ENCODE measurements around the gene DHRS4L2.
"Not testable (repeated sequence)": the region's sequence is repeated elsewhere in the genome, so short reads cannot be mapped to it uniquely, and the experiment has no call there.

The DHRS4L2 gene

DNA sequence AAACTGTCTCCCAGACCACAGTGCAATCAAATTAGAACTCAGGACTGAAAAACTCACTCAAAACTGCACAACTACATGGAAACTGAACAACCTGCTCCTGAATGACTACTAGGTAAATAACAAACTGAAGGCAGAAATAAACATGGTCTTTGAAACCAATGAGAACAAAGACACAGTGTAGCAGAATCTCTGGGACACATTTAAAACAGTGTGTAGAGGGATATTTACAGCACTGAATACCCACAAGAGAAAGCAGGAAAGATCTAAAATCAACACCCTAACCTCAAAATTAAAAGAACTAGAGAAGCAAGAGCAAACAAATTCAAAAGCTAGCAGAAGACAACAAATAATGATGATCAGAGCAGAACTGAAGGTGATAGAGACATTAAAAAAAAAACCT lies 14.7 kb upstream of the DHRS4L2 start:
- not testable (repeated sequence) for DNase-seq

DNA sequence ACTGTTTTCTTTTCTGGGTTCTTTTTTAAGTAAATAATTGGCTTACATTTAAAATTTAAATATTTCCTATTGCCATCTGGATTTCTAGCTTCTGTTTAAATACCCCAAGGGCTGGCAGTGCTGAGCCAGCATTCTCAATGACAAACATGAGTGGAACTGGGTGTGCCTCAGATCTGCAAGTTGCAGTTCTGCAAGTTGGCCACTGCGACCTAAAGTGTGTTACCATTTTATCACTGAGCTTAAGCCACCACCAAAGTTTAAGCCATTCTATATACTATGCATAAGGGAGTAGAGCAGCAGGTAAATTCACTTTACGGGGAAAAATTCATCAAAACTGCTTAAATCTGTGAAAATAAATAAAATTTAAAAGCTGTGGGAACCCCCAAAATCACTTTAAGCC lies 11.5 kb upstream of the DHRS4L2 start:
- DNase-seq: peak; percentile 53

DNA sequence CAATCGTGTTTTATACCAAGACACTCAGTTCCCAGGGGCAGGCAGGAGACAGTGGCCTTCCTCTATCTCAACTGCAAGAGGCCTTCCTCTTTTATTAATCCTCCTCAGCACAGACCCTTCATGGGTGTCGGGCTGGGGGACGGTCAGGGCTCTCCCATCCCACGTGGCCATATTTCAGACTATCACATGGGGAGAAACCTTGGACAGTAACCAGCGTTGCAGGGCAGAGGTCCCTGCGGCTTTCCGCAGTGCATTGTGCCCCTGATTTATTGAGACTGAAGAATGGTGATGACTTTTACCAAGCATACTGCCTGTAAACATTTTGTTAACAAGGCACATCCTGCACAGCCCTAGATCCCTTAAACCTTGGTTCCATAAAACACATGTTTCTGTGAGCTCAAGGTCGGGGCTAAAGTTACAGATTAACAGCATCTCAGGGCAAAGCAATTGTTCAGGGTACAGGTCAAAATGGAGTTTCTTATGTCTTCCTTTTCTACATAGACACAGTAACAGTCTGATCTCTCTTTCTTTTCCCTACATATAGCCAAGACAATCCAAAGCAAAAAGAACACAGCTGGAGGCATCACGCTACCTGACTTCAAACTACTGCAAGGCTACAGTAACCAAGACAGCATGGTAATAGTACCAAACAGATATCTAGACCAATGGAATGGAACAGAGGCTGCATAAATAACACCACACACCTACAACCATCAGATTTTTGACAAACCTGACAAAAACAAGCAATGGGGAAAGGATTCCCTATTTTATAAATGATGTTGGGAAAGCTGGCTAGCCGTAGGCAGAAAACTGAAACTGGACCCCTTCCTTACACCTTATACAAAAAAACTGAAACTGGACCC lies 6.5 kb upstream of the DHRS4L2 start:
- DNase-seq: not testable (repeated sequence)

DNA sequence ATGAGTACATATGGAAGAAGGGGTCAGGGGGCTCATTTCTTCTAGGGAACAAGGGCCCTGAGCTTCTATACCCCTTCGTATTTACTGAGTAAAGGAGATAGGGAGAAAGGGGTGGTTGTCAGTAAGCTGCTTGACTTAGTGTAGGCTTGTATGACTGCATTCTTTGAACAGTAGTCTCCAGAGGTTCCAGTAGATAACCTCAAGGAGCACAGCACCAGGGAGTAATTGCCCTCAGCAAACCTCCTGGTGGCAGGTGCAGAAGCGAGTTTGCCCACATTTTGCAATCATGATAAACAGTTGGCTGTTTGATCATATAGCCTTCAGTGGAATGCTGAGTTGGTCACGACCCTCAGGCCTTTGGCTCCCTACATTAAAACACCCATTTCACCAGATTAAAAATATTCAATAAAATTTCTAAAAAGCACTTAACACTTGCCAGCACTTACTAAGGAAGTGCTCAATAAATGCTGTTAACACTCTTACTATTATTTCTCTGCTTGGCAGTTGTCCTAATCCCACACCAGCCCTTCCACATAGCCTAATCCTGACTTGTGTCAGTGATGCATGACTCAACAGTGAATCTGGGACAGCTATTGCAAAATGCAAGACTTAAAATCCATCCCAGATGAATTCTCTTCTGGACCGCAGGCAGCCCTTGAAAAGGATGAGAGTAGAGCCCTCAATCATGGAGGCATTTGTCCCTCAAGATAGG lies 3.7 kb upstream of the DHRS4L2 start:
- DNase-seq: no peak

DNA sequence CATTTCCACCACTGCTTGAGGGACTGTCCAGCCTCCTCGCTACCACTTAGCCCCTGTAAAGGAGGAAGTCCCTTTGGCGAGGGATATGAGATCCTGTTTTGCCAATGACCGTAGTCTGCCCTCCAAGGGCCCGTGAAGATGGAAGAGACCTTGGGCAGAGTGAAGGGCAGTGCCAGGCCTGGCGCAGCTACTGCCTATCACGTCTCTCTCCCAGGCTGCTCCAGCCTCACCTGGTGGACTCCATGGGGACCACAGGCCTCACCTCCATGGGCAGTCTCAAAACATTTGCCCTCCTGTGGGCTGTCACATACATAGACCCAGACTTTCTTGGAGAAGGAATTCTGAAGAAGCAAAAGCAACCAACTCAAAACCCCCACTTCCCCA lies 514 bp upstream of the DHRS4L2 start:
- not testable (repeated sequence) for DNase-seq

DNA sequence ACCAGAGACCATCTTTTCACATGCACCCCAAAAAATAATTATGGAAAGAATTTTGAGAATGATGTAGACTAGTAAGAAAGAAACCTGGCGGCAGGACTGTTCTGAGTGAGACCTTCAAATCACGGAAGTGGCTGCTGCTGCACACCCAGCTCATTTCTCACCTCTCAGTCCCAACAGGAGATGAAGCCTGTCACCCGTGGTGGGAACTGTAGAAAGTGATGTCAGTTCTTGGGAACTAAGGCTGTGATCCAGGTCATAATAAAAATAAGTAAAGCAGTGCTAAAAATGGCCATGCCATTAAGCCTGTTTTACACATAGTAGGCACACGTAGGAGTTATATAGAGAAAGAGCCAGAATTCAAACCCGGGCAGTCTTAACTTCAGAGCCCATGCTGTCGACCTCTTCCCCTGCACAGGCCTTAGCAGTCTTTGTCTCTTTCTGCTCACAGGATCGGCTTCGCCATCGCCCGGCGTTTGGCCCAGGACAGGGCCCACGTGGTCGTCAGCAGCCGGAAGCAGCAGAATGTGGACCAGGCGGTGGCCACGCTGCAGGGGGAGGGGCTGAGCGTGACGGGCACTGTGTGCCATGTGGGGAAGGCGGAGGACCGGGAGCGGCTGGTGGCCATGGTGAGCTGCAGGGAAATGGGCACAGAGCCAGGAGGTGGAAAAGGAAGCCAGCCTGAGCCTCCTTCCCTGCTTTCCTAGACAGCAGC lies 1.2 kb downstream of the DHRS4L2 start:
- DNase-seq: not testable (repeated sequence)

DNA sequence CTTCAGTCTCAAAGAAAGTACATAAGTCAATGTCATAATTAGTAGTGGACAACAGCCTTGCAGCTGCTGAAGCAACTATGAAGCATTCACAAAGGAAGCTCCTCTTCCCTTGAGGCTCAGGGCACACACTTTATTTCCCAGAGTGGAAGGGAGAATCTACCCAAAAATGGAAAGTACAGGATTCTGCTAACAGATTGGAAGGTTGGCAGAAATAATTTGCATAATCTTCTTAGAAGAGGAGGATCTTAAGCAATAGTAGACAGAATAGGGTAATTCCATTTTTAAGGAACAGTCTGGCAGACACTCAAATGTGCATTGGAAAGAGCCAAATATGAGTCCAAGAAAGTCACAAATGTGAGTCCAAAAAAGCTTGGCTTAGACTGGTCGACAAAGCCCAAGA lies 2.2 kb downstream of the DHRS4L2 start:
- DNase-seq: not testable (repeated sequence)

DNA sequence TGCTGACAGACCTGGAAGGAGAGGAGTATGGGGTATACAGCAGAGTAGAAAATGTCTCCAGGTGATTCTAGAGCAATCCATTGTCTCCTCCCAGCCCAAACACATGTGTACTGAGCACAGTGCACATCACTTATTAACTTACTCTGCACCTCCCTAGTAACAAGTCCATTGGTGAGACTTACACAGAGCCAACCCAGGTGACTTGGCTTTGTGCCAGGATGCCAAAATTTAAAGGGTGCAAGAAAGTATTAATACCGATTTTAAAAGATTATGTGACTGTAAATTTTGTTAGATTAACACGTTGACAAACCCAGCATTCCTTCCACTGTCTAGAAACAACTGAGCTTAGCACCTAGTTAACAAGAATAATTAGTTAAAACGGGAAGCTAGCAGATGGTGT lies 4.3 kb downstream of the DHRS4L2 start:
- DNase-seq: not testable (repeated sequence)

DNA sequence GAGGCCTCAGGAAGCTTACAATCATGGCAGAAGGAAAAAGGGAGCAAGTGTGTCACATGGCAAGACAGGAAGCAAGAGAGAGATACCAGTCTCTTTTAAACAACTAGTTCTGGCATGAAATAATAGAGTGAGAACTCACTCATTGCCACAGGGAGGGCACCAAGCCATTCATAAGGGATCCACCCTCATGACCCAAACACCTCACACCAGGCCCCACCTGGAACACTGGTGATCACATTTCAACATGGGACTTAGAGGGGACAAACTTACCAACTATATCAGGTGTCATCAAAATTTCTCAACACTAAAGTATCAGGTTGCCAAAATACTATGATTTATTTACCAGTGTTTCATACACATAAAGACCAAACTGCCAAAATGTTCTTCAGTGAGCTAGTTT lies 7.3 kb downstream of the DHRS4L2 start:
- DNase-seq: not testable (repeated sequence)

DNA sequence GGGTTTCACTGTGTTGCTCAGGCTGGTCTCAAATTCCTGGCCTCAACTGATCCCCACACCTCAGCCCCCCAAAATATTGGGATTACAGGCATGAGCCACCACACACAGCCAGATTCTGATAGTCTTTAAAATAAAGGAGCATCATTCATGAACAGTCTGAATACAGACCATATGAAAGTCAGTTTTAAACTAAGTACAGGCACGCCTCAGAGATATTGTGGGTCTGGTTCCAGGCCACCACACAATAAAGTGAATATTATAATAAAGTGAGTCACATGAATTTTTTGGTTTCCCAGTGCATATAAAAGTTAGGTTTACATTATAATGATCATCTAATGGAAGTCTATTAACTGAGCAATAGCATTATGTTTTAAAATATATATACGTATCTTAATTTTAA lies 8.1 kb downstream of the DHRS4L2 start:
- DNase-seq: not testable (repeated sequence)

DNA sequence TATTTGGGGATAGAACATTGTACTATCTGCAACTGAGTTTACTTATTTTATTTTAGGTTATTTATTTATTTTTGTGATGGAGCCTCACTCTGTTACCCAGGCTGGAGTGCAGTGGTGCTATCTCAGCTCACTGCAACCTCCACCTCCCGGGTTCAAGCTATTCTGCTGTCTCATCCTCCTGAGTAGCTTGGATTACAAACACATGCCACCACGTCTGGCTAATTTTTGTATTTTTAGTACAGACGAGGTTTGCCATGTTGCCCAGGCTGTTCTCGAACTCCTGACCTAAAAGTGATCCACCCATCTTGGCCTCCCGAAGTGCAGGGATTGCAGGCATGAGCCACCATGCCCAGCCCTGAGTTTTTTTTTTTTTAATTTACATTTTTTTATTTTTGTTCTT lies 10.9 kb downstream of the DHRS4L2 start:
- not testable (repeated sequence) for DNase-seq

DNA sequence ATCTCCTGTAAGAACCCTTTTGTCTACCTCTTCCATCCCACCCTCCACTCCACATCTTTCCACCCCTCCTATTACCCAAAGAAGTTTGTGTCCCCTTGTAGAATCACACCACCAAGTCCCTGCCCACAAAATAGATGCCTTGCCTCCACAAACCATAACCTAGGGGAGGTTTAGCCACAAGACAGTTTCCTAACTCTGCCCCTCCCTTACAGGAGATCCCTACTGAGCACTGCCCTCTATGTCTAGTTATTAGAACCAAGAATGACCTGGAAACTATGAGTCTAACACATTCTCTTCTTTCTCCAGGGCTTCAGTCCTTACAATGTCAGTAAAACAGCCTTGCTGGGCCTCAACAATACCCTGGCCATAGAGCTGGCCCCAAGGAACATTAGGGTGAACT lies 12.3 kb downstream of the DHRS4L2 start:
- not testable (repeated sequence) for DNase-seq

DNA sequence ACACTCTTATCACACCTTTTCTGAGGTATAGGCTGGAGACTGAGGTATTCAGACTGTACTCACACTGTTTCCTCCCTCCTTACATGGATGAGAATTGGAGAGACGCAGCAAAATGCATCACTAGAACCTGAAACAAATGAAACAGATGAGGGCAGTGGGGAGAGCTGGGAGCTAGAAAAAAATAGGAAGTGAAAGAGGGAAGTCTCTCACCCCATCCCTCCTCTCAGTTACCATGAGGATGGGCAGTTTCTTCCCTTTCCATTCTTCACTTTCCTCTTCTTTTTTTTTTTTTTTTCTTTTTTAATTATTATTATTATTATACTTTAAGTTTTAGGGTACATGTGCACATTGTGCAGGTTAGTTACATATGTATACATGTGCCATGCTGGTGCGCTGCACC lies 12.9 kb downstream of the DHRS4L2 start:
- not testable (repeated sequence) for DNase-seq

DNA sequence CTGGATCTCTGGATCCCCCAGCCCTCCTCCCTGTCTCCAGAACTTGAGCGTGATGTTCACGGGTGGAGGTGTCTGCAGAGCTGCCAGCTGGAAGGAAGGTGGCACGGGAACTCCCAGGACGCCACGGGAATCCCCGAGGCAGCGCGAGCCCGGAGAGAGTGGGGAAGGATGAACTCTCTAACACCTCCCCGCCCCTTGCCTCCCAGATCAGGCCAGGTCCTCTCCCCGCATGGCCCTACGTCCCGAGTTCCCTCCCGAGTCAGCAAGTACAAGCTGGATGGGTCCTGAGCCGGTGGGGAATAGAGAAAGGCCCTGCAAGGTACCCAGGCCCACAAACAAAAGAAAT lies 17.7 kb downstream of the DHRS4L2 start:
- DNase-seq: not testable (repeated sequence)

DNA sequence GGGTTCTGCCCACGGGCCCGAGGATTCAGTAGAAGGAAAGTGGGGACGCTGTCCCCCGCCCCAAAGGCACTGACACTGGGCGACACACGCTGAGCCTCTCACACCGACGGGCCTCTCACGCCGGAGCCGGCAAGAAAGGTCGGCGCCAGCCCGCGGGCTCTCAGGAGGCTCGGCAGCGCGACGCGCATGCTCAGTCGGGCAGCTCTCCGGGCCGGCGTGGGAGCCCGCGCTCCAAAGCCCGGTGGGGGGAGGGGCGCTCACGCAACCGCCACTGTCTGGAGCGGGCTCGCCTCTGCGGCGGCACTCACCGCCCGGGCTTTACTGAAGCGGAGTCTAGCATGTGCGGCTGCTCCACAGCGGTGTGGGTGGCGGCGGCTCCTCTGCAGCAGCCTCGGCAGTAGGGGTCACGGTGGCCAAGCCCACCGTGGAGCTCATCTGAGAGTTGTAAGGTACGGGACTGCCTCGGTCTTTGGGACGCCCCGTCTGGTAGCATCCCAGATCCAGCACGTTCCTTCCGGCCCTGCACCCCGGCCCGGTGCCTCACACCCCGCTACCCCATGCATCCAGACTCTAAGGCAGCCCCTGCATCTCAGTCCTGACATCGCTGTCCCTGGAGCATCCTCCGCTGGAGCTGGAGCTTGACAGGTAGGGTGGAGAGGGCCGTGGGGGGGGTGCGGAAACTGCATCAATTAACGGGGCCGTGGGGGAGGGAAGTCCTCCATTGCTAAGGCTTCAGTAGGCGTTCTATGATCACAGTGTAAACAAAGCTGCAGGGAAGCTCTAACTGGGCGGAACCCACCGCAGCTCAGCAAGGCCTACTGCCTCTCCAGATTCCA lies 18.3 kb downstream of the DHRS4L2 start:
- DNase-seq: peak; percentile 65

DNA sequence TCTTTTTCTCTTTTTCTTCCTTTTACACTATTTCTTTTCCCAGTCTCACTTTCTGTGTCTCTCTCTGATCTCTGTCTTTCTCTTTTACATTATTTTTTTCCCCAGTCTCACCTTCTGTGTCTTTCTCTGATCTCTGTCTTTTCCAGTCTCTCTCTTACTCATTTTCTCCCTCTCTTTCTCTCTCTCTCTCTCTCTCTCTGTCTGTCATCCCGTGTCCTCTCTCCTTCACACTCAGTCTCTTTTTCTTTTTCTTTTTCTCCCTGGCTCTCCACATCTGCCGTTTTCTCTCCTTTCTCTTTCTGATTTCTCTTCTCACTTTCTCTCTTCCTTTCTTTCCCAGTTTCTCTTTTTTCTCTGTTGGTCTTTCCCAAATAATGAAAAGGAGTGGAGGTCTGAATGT lies 22.3 kb downstream of the DHRS4L2 start:
- DNase-seq: no peak

DNA sequence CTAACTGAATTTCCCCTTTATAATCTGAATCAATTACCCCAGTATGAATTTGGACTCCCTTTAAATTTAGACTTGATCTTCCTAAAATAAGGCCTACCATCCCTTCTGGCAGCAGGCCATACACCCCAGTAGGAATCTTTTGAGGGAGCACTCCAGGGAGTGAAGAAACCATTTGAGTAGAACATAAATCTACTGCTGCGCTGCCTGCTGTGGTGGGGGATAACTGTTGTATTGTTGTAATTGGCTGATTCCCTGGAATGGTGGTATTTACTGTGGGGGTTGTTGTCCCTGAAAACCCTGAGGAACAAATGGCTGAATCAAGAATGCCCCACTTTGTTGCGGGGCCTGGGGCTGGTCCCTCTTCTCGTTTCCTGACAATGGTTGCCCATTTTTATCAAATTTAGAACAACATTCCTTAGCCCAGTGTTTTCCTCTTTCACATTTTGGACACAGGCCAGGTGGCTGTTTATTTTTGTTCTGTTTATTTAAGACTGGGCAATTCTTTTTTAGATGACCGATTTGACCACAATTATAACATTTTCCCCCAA lies 24.1 kb downstream of the DHRS4L2 start:
- not testable (repeated sequence) for DNase-seq

DNA sequence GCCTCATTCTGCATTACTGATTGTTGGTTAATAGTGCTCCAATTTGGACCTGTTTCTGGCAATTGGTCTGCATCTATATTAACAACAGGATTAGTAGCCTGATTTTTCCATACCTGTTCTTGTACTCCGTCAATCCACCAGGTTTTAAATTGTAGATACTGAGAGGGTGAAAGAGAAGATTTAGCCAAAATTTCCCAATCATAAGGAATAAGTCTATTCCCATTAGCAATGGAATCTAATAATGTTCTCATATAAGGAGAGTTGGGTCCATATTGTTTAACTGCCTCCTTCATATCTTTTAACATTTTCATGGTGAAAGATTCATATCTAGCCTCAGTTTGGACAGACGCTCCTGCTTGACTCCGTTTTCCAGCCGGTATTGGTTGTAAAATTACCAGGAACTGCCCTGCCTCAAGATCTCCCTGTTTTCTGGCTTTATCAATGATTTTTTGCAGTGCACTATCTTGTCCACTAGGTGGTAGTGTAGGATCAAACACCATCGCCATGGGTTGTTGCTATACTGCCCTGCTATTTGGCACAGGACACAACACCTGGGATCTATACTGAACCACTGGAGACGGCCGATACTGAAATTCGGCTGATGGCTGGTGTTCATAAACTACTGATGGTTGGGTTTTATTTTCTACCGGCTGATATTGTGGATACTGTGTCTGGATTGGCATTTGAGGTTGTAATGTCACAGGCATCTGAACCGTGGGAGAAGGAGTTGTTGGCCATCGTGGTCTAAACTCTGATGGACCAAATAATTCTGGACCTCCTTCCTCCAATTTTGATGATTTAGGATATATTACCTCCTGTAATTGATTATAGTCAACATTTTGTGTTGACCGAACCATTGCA lies 25.2 kb downstream of the DHRS4L2 start:
- peak; percentile 87 for DNase-seq

DNA sequence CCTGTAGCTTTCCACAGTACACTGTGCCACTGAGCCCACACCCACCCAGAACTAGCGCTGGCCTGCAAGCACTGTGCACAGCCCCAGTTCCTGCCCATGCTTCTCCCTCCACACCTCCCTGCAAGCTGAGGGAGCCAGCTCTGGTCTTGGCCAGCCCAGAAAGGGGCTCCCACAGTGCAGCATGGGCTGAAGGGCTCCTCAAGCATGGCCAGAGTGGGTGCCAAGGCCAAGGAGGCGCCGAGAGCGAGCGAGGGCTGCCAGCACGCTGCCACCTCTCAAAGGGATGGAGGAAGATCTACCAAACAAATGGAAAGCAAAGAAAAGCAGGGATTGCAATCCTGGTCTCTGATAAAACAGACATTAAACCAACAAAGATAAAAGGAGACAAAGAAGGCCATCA lies 27.0 kb downstream of the DHRS4L2 start:
- DNase-seq: not testable (repeated sequence)

DNA sequence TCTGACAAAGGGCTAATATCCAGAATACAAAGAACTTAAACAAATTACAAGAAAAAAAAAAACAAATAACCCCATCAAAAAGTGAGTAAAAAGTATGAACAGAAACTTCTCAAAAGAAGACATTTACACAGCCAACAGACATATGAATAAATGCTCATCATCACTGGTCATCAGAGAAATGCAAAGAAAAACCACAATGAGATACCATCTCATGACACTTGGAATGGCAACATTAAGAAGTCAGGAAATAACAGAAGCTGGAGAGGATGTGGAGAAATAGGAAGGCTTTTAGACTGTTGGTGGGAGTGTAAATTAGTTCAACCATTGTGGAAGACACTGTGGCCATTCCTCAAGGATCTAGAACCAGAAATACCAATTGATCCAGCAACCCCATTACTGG lies 30.2 kb downstream of the DHRS4L2 start:
- peak; percentile 48 for DNase-seq

DNA sequence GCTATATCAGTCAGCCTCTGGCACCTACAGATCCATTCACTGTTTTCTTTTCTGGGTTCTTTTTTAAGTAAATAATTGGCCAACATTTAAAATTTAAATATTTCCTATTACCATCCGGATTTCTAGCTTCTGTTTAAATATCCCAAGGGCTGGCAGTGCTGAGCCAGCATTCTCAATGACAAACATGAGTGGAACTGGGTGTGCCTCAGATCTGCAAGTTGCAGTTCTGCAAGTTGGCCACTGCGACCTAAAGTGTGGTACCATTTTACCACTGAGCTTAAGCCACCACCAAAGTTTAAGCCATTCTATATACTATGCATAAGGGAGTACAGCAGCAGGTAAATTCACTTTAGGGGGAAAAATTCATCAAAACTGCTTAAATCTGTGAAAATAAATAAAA lies 31.2 kb downstream of the DHRS4L2 start:
- DNase-seq: peak; percentile 18

Data from hematopoietic multipotent progenitor cell treated with erythropoietin and hydrocortisone succinate and interleukin-3 and kit ligand, for 4 days (in vitro differentiated cells).